Spleen (tissue), 11 donors: ENCODE results near the gene GFER. TPM values are rescaled to one million over a fixed set of nuclear protein-coding genes. Genes with fewer than 3 reads are reported as not detected.

ENCODE experiments used
- DNase-seq: peaks from one replicate; pipeline ENCODE4 v3.0.0-alpha.2; 2020
- H3K27ac ChIP-seq, 8 donors: fragments of 200-600 bp; sonication (generic) in 7 of 8; 1 replicate in 4 of 8; 2 replicates in 4 of 8; pipeline versions ENCODE4 v1.5.0 to v1.8.0; 2016 to 2021; ENCODE audit warnings: inconsistent platforms in 4 of 8, mild to moderate bottlenecking in 4 of 8, moderate library complexity in 1 of 8
- H3K27me3 ChIP-seq, 7 donors: fragments of 200-600 bp; sonication (generic) in 6 of 7; replicated peaks in 1 of 7; 1 replicate in 4 of 7; 2 replicates in 3 of 7; pipeline versions ENCODE4 v1.5.0 to v1.8.0; 2016 to 2021; ENCODE audit warnings: inconsistent platforms in 3 of 7, mild to moderate bottlenecking in 1 of 7
- H3K36me3 ChIP-seq, 6 donors: fragments of 200-600 bp; sonication (generic) in 5 of 6; 1 replicate in 4 of 6; 2 replicates in 2 of 6; pipeline versions ENCODE4 v1.5.0 to v1.8.0; 2016 to 2021; ENCODE audit warnings: inconsistent platforms in 2 of 6
- H3K4me1 ChIP-seq, 6 donors: fragments of 200-600 bp; sonication (generic) in 5 of 6; 1 replicate in 3 of 6; 2 replicates in 3 of 6; pipeline versions ENCODE4 v1.5.0 to v1.8.0; 2016 to 2021; ENCODE audit warnings: inconsistent platforms in 3 of 6
- H3K4me3 ChIP-seq, 8 donors: fragments of 200-600 bp; sonication (generic) in 7 of 8; 1 replicate in 4 of 8; 2 replicates in 4 of 8; pipeline versions ENCODE4 v1.5.0 to v1.8.0; 2016 to 2021; ENCODE audit warnings: inconsistent platforms in 4 of 8, mild to moderate bottlenecking in 4 of 8, moderate library complexity in 2 of 8
- H3K9me3 ChIP-seq, 8 donors: fragments of 200-600 bp; sonication (generic) in 7 of 8; 1 replicate in 4 of 8; 2 replicates in 4 of 8; pipeline versions ENCODE4 v1.5.0 to v1.8.0; 2016 to 2021; ENCODE audit warnings: inconsistent platforms in 4 of 8
- POLR2A ChIP-seq, 3 donors: fragments of 450-650 bp; IDR thresholded peaks; one replicate each; pipeline ENCODE4 v1.5.1; 2017; ENCODE audit warnings: antibody characterized with exemption in 3 of 3, mild to moderate bottlenecking in 1 of 3
- POLR2AphosphoS5 ChIP-seq, 3 donors: sonication (generic); formaldehyde crosslinking; IDR thresholded peaks; one replicate each; pipeline ENCODE4 v1.5.1; 2017; ENCODE audit warnings: antibody characterized with exemption in 3 of 3
- WGBS, 5 donors: extraction: QIAGEN DNeasy Blood & Tissue Kit in 3 of 5; methylation state at CpG; one replicate each; pipeline versions ENCODE4 v1.1.5 to v1.1.7; 2013 to 2018; 5-methylcytosine and 5-hydroxymethylcytosine counted together
- intact Hi-C: fragments of 100-400 bp; cut with DNase I; formaldehyde crosslinking; loops from one replicate; pipeline ENCODE4 v1.15.0; 2023; ENCODE audit warnings: low total_unique reads
- polyA plus RNA-seq, 3 donors: library from polyadenylated mRNA; stranded (reverse); fragments of 200-250 nt; gene quantifications; one replicate each; pipeline ENCODE4 v1.2.1, GENCODE V29; 2013
- total RNA-seq, 7 donors: library from RNA; depleted of rRNA in 3 of 7; stranded (reverse); fragments of >200 nt in 3 of 7; fragmentation: NEBNext Ultra II Directional in 4 of 7; extraction: Animal tissue kit (Norgen Biotek cat#: 25700) in 4 of 7; gene quantifications; one replicate each; pipeline versions ENCODE4 v1.1.0 to v1.2.1, GENCODE V29; 2016 to 2021
- TF ChIP-seq, protein P1 (sequence below), 11 experiments: fragments of 200-600 bp in 7 of 11; fragments of 450-650 bp in 4 of 11; sonication (generic) in 4 of 11; IDR thresholded peaks in 8 of 11; conservative IDR thresholded peaks in 3 of 11; 1 replicate in 7 of 11; 2 replicates in 4 of 11; pipeline versions ENCODE4 v1.4.0 to v1.8.0; 2016 to 2021; ENCODE audit warnings: antibody characterized with exemption in 11 of 11, inconsistent platforms in 4 of 11, mild to moderate bottlenecking in 1 of 11
- donor health status: healthy with polysubstance abuse.
- donor health status: DM: no; HTN: no; CAD: no; lungs with moderate emphysema.
- donor health status: DM: no; HTN: no; CAD: no.
- donor health status: Bipolar disorder and iron deficiency.
- donor health status: healthy.
- donor health status: DM: no; HTN: no; CAD: no.
- donor health status: DM: yes; HTN: yes; CAD: no.

The GFER gene
- total and polyA plus RNA-seq, 10 donors: 9.6 to 36.0 (median 22.8) TPM

DNA sequence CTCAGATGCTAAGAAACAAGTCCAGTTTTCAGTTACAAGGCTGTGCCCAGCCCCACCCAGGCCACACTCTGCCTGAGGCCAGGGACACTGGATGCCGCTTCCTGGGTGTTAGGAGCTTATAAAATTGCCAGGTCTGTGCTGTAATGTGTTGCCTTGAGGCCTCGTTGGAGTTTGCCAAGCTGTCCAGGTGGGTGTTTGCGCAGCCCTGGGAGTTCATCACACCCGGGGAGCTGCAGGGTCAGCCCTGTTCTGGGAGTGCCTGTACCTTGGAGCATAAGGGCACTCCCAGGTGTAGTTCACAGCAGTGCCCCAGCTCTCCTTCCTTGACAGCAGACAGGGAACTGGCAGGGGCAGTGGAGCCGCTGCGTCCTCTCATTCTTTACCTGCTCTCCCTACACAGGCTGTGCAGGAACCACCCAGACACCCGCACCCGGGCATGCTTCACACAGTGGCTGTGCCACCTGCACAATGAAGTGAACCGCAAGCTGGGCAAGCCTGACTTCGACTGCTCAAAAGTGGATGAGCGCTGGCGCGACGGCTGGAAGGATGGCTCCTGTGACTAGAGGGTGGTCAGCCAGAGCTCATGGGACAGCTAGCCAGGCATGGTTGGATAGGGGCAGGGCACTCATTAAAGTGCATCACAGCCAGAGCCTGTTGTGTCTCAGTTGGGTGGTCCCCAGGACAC is 1.6 kb downstream of the GFER start:
- no peak overlapping the region for H3K27ac ChIP-seq
- peaks cover 0 to 23% (median 15%) of the 10 kb centered on the region in 6 donors for H3K36me3 ChIP-seq
- H3K27me3 ChIP-seq: peaks cover 0 to 58% (median 25%) of the 10 kb centered on the region in 7 donors
- H3K9me3 ChIP-seq: no peaks in the 10 kb centered on the region
- H3K4me1 ChIP-seq: peaks cover 19 to 50% (median 35%) of the 10 kb centered on the region in 6 donors
- H3K4me3 ChIP-seq: peak overlapping the region in 1 of 8 donors; percentile 94
- TF ChIP-seq POLR2A (IDR thresholded peaks at IDR 0.05) (no peak), POLR2AphosphoS5 (IDR thresholded peaks at IDR 0.05) (no peak)
- TF ChIP-seq, protein P1, sequence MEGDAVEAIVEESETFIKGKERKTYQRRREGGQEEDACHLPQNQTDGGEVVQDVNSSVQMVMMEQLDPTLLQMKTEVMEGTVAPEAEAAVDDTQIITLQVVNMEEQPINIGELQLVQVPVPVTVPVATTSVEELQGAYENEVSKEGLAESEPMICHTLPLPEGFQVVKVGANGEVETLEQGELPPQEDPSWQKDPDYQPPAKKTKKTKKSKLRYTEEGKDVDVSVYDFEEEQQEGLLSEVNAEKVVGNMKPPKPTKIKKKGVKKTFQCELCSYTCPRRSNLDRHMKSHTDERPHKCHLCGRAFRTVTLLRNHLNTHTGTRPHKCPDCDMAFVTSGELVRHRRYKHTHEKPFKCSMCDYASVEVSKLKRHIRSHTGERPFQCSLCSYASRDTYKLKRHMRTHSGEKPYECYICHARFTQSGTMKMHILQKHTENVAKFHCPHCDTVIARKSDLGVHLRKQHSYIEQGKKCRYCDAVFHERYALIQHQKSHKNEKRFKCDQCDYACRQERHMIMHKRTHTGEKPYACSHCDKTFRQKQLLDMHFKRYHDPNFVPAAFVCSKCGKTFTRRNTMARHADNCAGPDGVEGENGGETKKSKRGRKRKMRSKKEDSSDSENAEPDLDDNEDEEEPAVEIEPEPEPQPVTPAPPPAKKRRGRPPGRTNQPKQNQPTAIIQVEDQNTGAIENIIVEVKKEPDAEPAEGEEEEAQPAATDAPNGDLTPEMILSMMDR (IDR thresholded peaks at IDR 0.05 in 8 of 11, conservative IDR thresholded peaks at IDR 0.05 in 3 of 11): no peak
- no peak for DNase-seq
- 95 to 97% (median 96%) methylated on average over 11 to 14 of the region's 14 CpGs for WGBS, 5 donors
- intact Hi-C loops: no loop called here

DNA sequence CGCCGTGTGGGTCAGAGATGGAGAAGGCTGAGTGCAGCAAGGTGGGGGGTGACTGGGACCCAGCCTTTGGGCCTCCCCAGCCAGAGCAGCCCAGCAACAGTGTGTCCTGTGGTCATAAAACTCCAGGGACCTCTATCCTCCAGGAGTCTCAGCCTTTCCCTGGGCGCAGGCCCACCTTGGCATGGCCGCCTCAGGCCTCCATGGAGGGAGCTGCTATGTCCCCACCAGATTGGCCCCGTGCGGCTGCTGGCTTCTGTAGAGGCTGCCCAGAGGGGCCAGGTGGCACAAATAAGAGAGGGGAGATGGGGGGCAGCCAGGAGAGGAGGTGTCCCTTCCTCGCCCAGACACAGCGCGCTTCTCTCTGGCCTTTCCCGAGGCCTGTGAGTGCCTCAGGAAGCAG is 3.2 kb downstream of the GFER start:
- H3K4me1 ChIP-seq: peaks cover 26 to 65% (median 50%) of the 10 kb centered on the region in 6 donors
- H3K4me3 ChIP-seq: no peak overlapping the region
- H3K27ac ChIP-seq: no peak overlapping the region
- peaks cover 0 to 23% (median 15%) of the 10 kb centered on the region in 6 donors for H3K36me3 ChIP-seq
- TF ChIP-seq, protein P1 (IDR thresholded peaks at IDR 0.05 in 8 of 11, conservative IDR thresholded peaks at IDR 0.05 in 3 of 11): no peak
- TF ChIP-seq POLR2A (IDR thresholded peaks at IDR 0.05) (no peak), POLR2AphosphoS5 (IDR thresholded peaks at IDR 0.05) (peak in 1 of 3 donors; percentile 18)
- DNase-seq: no peak
- intact Hi-C loops: no loop called here
- H3K9me3 ChIP-seq: no peaks in the 10 kb centered on the region
- peaks cover 0 to 55% (median 23%) of the 10 kb centered on the region in 7 donors for H3K27me3 ChIP-seq
- WGBS, 5 donors: 84 to 94% (median 90%) methylated on average over 6 to 10 of the region's 10 CpGs

DNA sequence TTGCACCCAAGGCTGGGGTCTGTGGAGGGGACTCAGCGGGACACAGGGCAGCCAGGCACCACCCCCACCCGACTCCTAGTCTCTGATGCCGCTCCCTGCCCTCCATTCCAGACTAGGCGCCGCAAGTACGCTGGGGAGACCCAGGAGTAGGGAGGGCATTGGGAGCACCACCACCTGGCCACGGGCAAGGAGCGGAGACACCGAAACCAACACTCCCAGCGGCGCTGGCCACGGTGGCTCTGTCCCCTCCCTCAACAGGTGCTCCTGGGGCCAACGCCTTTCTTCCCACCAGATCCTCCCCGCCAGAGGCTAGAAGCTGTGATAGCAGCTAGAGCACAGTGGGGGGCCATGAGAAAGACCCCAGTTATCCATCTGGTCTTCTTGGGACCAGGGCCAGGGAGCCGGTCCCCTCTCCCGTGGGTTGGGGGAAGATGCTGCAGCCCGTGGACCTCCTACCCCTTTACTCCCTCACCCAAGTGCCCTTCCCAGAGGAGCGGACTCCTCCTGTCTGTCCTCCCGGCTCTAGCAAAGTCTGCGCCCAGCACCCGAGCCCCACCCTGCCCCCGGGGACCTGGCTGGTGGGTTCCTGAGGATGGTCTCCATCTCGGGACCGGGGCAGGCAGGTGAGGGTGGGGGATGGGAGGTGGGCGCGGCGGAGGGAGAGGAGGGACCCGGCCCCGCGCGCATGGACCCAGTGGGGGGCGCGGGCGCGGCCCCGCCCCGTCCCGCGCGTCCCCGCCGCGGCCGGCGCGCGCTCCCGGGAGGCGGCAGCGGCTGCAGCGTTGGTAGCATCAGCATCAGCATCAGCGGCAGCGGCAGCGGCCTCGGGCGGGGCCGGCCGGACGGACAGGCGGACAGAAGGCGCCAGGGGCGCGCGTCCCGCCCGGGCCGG is 5.5 kb downstream of the GFER start, which contains the start of gene SYNGR3:
Gene SYNGR3, plus strand, starts transcription at position 762 of the 892 bp plus-strand sequence. CDS start 133 bp downstream, outside the sequence.
- no peak for DNase-seq
- intact Hi-C loops: no loop called here
- H3K27ac ChIP-seq: peak within 1 kb of the TSS in 6 of 8 donors; percentile 27 to 93 (median 86)
- peaks cover 0 to 5% (median 0%) of the 10 kb centered on the region in 8 donors for H3K9me3 ChIP-seq
- peak within 1 kb of the TSS; percentile 16 to 72 (median 35) for H3K4me3 ChIP-seq
- peaks cover 0 to 39% (median 23%) of the 10 kb centered on the region in 7 donors for H3K27me3 ChIP-seq
- 9 to 16% (median 14%) methylated on average over 32 to 67 of the region's 67 CpGs for WGBS, 5 donors
- peaks cover 0 to 23% (median 15%) of the 10 kb centered on the region in 6 donors for H3K36me3 ChIP-seq
- H3K4me1 ChIP-seq: peaks cover 21 to 61% (median 44%) of the 10 kb centered on the region in 6 donors
- peak in 1 of 3 donors; percentile 31 for TF ChIP-seq POLR2AphosphoS5 (IDR thresholded peaks at IDR 0.05)
- TF ChIP-seq POLR2A (IDR thresholded peaks at IDR 0.05): no peak

DNA sequence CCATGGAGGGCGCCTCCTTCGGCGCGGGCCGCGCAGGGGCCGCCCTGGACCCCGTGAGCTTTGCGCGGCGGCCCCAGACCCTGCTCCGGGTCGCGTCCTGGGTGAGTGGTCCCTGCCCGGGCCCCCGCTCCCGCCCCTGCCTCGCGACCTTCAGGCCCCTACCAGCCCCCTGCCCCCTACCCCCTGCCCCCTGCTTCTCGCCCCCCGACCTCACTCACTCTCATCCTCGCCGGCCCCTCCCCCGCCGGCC is 6.0 kb downstream of the GFER start:
- no peak for DNase-seq
- H3K36me3 ChIP-seq: peaks cover 0 to 23% (median 15%) of the 10 kb centered on the region in 6 donors
- peak overlapping the region in 4 of 8 donors; percentile 51 to 93 (median 88) for H3K27ac ChIP-seq
- H3K4me1 ChIP-seq: peaks cover 16 to 55% (median 38%) of the 10 kb centered on the region in 6 donors
- 0 to 2% (median 0%) methylated on average over 1 to 24 of the region's 25 CpGs for WGBS, 5 donors
- H3K4me3 ChIP-seq: peak overlapping the region in 7 of 8 donors; percentile 13 to 72 (median 36)
- H3K27me3 ChIP-seq: peaks cover 0 to 39% (median 23%) of the 10 kb centered on the region in 7 donors
- intact Hi-C loops: no loop called here
- TF ChIP-seq, protein P1 (IDR thresholded peaks at IDR 0.05 in 8 of 11, conservative IDR thresholded peaks at IDR 0.05 in 3 of 11): no peak
- no peak for TF ChIP-seq POLR2A (IDR thresholded peaks at IDR 0.05)
- no peak for TF ChIP-seq POLR2AphosphoS5 (IDR thresholded peaks at IDR 0.05)
- H3K9me3 ChIP-seq: peaks cover 0 to 5% (median 0%) of the 10 kb centered on the region in 8 donors
